ENCODE measurements around the gene APC2.
"Not testable (repeated sequence)": the region's sequence is repeated elsewhere in the genome, so short reads cannot be mapped to it uniquely, and the experiment has no call there.

The APC2 gene

GRCh38 chr19:1429750-1430149 is 20.2 kb upstream of the APC2 start:
- no peak for DNase-seq

- no peak for DNase-seq
These were observed 19.7 kb upstream of the APC2 start for GRCh38 chr19:1430246-1430645.

GRCh38 chr19:1431759-1432506 is 18.0 kb upstream of the APC2 start:
- no peak for DNase-seq

- no peak for DNase-seq
These were observed 17.4 kb upstream of the APC2 start for GRCh38 chr19:1432507-1432887.

DNA sequence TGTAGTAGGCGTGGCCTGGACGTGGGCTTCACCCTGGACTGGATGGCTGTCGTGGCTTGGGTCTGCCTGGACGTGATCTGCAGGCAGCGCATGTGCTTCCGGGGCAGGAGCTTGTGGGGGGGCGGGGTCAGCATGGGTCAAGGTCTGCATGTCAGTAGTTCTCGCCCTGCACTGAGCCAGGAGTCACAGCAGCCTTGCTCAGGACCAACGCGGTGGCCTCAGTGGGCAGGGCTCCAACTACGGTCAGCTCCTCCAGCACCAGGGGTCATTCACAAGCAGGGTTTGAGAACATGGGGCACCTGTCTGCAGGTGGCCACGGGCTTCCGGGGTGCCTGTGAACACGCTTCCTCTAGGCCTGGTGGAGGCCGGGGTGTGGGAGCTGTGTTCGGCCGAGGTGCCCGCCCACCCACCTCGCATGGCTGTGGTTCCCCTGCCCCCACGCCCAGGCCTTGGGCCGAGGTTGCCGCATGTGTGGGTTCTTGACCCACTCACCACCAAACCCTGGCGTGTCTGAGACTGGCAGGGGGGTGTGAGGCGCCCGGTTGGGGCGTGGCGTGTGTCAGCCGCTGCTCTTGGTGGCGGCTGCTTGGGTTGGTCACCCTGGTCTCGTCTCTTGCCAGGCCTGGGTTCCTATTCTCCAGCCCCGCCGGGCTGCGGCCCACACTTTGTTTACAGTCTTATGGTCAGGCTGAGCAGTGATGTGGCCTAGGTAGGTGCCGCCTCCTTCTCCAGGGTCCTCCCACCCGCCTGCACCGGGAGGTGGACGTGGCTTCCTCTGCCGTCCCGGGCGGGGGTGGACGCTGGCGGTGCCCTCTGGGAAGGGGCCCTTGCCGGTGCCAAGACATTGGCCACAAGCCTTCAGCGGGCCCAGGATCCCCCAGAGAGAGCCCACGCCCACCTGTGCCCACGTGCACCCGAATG is 16.5 kb upstream of the APC2 start:
- no peak for DNase-seq

- no peak for DNase-seq
These were observed 15.9 kb upstream of the APC2 start for GRCh38 chr19:1434040-1434366.

DNA sequence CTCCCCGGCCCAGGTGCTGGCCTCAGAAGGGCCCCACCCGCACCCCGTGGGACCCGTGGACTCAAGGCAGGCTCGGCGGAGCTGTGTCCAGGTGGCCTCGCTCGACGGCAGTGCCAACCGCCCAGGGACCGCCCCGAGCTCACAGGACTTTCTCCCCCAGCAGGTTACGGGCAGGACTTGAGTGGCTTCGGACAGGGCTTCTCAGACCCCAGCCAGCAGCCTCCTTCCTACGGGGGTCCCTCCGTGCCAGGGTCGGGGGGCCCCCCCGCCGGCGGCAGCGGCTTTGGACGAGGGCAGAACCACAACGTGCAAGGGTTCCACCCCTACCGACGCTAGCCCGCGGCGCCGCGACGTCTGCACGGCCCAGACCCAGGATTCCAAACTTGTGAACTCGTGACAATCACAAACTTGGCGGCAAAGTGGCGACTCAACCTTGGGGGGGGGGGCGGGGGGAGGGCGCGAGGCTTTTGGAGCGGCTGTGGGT is 15.3 kb upstream of the APC2 start:
- DNase-seq = no peak

DNA sequence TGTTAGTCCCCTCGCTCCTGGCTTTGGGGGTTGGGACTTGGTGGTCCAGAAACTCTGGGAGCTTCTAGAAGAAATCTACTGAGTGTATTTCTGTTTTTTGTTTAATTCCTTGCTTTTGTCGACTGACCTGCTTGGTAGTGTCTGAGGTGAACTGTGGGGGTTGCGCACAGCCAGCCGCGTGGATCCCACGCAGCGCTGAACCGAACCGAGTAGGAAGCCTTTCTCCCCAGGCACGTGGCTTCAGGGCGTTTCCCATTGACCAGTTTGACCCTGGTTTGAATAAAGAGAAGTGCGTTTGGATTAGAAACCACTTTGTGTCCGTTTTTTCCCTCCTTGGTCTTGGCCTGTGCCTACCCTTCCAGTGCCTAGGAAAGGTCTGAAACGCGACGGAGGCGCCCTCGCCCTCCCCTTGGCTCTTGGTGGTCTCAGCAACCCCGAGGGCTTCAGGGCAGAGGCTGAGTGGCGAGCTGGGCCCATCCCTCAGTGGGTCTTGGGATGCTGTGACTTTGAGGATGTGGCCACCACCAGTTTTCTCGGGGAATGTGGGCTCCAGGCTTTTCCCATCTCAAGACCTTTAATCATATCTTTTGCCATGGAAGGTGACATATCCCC is 14.4 kb upstream of the APC2 start:
- DNase-seq = no peak

- DNase-seq = no peak
These were observed 12.3 kb upstream of the APC2 start for GRCh38 chr19:1437609-1438008.

GRCh38 chr19:1438035-1438932 is 11.6 kb upstream of the APC2 start, which contains the start of gene RPS15:
Gene RPS15 (plus strand): TSS chr19:1438396. CDS start chr19:1438426, 30 bp downstream.
- DNase-seq = peak; percentile 80

DNA sequence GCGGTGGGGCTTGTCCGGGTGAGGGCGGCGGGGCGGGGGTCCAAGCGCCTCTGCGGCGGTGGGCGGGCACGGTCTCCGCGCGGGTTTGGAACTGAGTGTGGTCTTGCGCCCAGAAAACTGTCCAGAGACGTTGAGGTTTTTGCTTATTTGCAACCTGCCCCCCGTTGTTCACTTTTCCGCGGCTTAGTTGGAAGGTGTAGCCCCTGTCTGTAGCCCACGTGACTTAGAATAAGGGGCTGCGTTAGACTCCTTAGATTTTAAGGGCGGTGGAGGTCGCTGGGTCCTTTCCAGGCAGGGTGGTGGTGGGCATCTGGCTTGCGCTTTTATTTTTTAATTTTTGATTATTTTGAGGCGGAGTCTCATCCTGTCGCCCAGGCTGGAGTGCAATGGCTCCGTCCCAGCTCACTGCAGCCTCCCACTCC is 11.0 kb upstream of the APC2 start:
- no peak for DNase-seq

DNA sequence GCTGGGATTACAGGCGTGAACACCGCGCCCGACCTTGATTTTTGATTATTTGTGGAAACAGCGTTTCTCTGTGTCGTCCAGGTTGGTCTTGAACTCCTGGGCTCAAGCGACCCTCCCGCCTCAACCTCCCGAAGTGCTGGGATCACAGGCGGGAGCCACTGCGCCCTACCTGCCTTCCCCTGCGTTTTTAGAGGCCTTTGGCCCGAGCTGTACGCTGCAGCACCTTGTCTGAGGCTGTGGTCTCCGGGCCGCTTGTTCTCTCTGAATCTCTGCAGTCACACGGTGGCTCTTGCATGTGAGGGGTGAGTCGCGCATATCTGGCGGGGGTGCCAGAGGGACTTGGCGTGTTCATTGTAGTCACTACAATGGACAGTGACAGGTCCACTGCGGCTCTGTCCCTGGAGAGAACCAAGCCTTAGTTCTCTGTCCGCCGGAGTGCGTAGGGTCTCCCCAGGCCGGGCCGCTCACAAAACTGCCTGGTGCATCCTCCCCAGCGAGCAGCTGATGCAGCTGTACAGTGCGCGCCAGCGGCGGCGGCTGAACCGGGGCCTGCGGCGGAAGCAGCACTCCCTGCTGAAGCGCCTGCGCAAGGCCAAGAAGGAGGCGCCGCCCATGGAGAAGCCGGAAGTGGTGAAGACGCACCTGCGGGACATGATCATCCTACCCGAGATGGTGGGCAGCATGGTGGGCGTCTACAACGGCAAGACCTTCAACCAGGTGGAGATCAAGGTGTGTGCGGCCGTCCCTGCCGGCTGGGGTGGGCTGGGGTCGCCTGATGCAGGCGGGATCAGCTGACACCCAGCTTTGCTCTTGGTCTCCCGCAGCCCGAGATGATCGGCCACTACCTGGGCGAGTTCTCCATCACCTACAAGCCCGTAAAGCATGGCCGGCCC is 10.2 kb upstream of the APC2 start:
- DNase-seq = not testable (repeated sequence)

DNA sequence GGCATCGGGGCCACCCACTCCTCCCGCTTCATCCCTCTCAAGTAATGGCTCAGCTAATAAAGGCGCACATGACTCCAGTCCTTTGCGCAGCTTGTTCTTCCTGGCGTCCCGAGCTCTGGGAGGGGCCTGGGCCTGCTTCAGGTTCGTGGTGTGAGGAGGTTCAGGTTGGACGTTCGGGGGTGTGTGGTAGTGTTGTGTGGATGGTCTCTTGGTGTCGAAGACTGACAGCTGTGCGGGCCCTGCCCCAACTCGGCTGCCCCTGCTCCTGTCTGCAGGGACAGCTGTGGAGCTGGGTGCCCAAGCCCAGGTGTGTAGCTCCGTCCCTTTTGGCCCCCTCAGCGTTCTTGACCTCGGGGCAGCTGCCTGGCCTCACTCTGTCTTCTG is 9.5 kb upstream of the APC2 start:
- DNase-seq = no peak

GRCh38 chr19:1441022-1441426 is 8.9 kb upstream of the APC2 start:
- no peak for DNase-seq

- DNase-seq = no peak
These were observed 8.1 kb upstream of the APC2 start for GRCh38 chr19:1441677-1442438.

- peak; percentile 8 for DNase-seq
These were observed 4.6 kb upstream of the APC2 start for GRCh38 chr19:1445185-1445931.

GRCh38 chr19:1445932-1446712 is 3.8 kb upstream of the APC2 start:
- DNase-seq = peak; percentile 18

DNA sequence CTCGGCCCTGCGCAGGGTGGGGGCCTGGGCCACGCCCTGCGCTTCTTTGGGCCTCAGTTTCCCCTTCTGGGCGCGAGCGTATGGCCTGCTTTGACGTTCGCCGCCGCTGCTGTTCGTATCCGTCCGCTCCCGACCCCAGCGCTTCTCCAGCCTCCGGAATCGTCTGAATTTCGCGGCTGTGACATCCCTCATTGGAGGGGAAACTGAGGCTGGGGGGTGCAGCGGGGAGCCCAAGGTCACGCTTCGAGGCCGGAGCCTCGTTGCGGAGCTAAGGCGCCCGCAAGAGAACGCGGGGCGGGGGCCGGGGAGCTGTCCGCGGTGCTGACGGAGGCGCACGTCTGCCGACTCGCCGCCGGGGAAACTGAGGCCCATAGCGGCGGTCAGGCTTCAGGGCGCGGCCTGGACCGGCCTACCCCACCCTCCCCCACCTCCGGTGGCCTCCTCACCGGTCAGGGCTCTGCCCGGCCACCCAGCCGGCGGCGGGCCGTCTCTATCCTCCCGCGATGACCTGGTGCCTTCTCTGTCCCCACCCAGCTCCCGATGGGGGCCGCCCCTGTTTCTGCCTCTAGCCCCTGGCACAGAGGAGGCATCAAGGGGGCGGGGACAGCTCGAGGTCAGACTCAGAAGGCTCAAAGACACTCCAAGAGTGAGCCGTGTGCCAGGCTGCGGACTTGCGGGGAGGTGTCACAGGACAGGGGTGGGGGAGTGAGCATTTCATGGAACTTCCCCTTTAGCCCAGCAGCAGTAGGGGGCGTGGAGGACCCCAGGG is 3.0 kb upstream of the APC2 start:
- no peak for DNase-seq
